Stimulated activated naive CD8-positive, alpha-beta T cell treated with anti-CD3 and anti-CD28 coated beads, Interleukin-15, Interleukin-2, amounts not matched to agents 100 ng/mL and 50 ng/mL, for 24 hours (primary cell): Measurements from ENCODE around the gene OLIG2.

ENCODE experiments used
- H3K27ac Mint-ChIP-seq: one replicate; pipeline ENCODE4 v1.8.0; 2021; ENCODE audit warnings: mild to moderate bottlenecking, mixed read lengths
- H3K27me3 Mint-ChIP-seq: one replicate; pipeline ENCODE4 v1.8.0; 2021; ENCODE audit warnings: mixed read lengths
- H3K36me3 Mint-ChIP-seq: one replicate; pipeline ENCODE4 v1.8.0; 2021; ENCODE audit warnings: low read depth, mixed read lengths
- H3K4me1 Mint-ChIP-seq: one replicate; pipeline ENCODE4 v1.8.0; 2021; ENCODE audit warnings: low read depth, mixed read lengths
- H3K4me3 Mint-ChIP-seq: one replicate; pipeline ENCODE4 v1.8.0; 2021; ENCODE audit warnings: mild to moderate bottlenecking, mixed read lengths
- H3K9me3 Mint-ChIP-seq: one replicate; pipeline ENCODE4 v1.8.0; 2021; ENCODE audit warnings: mixed read lengths

The OLIG2 gene

DNA sequence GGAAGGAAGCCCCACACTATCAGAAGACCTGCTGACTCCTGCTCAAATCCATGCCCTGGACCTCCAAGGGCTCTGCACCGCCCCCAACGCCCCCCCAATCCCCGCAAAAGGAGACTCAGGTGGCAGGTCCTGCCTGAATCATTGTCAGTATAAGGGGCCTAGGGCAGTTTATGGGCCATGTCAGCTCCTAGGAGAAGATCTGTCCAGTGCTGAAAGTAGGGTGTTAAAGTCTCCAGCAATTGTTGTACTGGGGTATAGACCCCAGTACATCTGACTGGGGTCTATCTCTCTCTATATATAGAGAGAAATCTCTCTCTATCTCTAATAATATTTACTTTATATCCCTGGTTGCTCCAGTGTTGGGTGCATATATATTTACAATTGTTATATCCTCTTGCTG, 12.1 kb upstream of the OLIG2 start:
- Mint-ChIP-seq H3K4me3 (no peak overlapping the region), H3K4me1 (no peaks in the 10 kb centered on the region), H3K36me3 (no peaks in the 10 kb centered on the region), H3K27me3 (peaks cover 65% of the 10 kb centered on the region), H3K9me3 (no peaks in the 10 kb centered on the region), H3K27ac (no peak overlapping the region)

DNA sequence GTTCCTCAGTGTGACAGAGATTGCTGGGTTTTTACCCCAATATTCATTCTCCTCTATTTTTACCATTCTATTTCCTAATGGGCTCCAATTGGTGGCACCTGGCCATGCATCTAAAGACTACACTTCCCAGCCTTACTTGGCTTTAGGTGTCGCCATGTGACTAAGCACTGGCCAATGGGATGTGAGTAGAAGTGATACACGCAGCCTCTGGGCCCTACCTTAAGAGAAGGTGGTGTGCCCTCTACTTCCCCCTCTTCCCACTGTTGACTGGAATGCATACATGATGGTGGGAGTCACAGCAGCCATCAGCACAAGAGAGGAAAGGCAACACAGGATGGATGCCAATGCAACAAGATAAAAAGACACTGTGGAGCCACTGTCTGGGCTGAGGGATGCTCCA, 11.4 kb upstream of the OLIG2 start:
- H3K27ac Mint-ChIP-seq: no peak overlapping the region
- peaks cover 7% of the 10 kb centered on the region for H3K4me1 Mint-ChIP-seq
- H3K27me3 Mint-ChIP-seq: peaks cover 72% of the 10 kb centered on the region
- H3K4me3 Mint-ChIP-seq: no peak overlapping the region
- H3K9me3 Mint-ChIP-seq: no peaks in the 10 kb centered on the region
- H3K36me3 Mint-ChIP-seq: no peaks in the 10 kb centered on the region

DNA sequence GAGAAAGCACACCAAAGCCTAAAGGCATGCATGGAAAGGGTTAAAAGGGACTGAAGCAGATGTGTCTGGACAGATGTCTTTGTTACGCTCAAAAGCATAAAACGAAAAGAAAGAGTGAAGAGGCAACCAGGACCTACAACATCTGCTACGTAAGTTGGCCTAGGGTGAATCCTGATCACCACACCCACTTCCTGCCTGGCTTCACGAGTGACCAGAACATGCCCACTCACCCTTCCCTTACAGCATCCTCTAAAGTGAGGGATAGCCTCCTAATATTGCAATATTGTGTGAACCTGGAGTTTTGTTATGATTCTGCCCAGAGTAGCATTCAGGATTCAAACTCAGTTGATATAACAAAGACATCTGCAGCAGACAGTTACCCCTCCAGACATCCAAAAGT, 10.6 kb upstream of the OLIG2 start:
- H3K4me1 Mint-ChIP-seq: peaks cover 10% of the 10 kb centered on the region
- no peak overlapping the region for H3K27ac Mint-ChIP-seq
- H3K4me3 Mint-ChIP-seq: no peak overlapping the region
- no peaks in the 10 kb centered on the region for H3K36me3 Mint-ChIP-seq
- H3K9me3 Mint-ChIP-seq: no peaks in the 10 kb centered on the region
- peaks cover 75% of the 10 kb centered on the region for H3K27me3 Mint-ChIP-seq

DNA sequence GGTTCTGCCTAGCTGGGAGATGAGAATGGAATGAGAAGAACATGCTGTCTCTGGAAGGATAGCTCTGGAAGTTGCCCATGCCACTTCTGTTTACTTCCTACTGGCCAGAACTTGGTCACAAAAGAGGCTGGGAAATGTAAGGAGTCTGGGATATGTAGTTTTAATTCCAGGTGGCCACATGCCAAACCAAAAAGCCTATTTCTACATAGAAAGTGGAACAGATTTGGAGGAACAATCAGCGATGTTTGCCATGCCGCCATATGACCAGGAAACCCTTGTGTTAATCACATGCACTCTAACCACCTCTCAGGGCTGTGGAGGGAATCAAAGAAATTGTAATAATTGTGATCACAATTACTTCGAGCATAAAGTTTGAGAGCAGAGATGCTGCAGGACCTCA, 10.0 kb upstream of the OLIG2 start:
- Mint-ChIP-seq H3K4me1 (peaks cover 16% of the 10 kb centered on the region), H3K36me3 (no peaks in the 10 kb centered on the region), H3K27ac (no peak overlapping the region), H3K9me3 (no peaks in the 10 kb centered on the region), H3K4me3 (no peak overlapping the region), H3K27me3 (peaks cover 77% of the 10 kb centered on the region)

DNA sequence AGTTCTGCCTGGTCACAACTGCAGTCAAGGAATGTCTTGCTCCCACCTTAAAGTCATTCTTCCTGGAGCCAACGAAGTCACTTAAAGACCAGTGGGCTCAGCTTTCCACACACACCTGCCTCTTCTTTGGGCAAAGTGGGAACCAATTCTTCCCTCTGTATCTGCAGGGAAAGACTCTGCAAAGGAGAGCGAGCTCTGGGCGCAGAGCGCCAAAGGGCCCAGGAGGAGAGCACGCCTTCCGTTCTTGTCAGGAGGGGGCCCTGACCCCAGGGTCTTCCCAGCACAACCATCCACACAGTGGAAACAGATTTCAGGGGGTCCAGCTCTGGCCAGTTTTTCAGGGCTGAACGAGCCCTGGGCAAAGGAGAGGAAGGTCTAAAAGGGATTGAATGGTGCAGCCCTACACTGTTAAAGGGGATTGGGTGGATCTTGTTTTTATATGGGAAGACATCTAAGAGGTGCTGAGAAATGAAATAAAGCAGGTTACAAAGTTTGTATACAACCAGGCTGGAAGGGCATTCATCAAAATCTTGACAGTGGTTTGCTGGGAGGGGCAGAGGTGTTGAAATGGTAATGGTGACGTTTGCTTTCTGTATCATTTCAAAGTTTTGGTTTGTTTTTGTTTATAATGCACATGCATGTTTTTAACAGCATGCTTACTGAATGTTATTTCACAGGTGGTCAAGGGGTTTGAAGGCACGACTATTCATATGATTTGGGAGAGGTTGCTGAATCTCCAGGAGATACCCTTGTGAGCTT, 6.8 kb upstream of the OLIG2 start:
- Mint-ChIP-seq H3K4me3 (peak overlapping the region; percentile 24), H3K4me1 (peaks cover 24% of the 10 kb centered on the region), H3K36me3 (no peaks in the 10 kb centered on the region), H3K9me3 (no peaks in the 10 kb centered on the region), H3K27me3 (peaks cover 86% of the 10 kb centered on the region), H3K27ac (no peak overlapping the region)

DNA sequence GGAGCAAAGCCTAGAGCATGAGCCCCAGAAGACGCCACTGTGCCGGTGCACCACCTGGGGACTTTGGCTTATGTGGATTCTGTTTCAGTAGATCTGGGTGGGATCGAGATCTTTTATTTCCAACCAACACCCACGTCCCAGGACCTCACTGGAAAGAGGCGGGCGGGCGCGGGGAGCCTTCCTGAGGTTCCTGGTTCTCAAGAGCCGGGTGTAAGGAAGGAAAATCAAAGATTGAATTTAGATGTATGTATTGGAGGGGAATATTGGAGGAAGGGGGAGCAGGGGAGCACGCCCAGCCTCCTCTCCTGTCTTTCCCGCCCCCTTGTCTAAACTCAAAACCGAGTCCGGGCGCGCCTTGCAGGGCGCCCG, 6.2 kb upstream of the OLIG2 start:
- Mint-ChIP-seq H3K27ac (no peak overlapping the region), H3K36me3 (no peaks in the 10 kb centered on the region), H3K27me3 (peaks cover 86% of the 10 kb centered on the region), H3K4me3 (peak overlapping the region; percentile 24), H3K9me3 (no peaks in the 10 kb centered on the region), H3K4me1 (peaks cover 30% of the 10 kb centered on the region)

DNA sequence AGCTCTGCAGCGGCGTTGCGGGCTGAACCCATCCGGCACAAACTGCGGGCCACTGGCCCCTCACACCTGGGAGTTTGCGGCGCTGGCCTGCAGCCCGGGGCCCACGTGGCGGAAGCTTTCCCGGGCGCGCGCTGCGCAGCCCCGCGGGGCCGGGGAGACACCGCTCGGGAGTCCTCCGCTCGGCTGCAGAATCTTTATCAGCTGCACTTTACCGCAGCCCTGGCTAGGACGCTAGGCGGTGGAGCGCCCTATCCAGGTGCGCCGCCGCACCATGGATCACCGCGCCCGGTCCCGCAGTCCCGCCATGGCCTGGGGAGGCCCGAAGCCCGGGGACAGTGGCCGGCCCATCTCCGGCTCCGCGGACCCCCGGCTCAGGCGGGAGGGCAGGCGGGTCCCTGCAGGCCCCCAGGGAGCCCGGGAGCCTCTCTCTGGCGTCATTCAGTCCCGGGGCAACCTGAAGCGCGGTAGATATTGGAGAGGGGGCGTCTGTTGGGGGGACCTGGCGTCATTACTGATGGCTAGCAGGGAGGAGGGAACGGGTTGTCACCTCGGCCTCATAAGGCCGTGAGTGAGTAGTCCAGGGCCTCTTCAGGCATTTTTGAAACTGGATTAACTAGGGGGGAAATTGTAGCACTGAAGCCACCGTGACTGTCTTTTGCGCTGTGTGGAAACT, 5.7 kb upstream of the OLIG2 start:
- H3K9me3 Mint-ChIP-seq: no peaks in the 10 kb centered on the region
- H3K36me3 Mint-ChIP-seq: no peaks in the 10 kb centered on the region
- no peak overlapping the region for H3K27ac Mint-ChIP-seq
- H3K4me1 Mint-ChIP-seq: peaks cover 32% of the 10 kb centered on the region
- peak overlapping the region; percentile 42 for H3K4me3 Mint-ChIP-seq
- peaks cover 86% of the 10 kb centered on the region for H3K27me3 Mint-ChIP-seq

DNA sequence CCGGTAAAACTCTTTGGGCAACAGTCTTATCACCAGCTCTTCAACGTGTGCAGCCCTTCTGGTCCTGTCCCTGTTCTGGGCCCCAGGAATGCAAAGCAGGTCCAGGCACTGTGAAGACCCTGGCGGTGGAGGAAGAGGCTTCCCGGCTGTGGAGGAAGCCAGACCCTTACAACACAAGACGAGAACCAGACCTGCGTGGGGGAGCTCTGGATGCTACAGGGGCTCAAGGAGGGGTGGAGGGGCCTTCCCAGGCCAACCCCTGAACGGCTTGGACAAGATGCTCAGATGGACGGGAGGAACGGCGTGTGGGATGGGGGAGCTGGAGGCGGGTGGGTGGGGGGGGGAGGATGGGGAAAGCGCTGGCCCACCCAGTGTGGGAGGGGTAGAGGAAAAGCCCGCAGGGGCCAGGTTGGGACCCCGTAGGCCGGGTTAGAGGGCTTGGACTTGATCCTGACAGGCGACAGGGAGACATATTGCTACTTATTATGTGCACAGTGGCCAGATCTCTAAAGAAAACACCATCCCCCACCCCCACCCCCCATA, 5.1 kb upstream of the OLIG2 start:
- Mint-ChIP-seq H3K4me1 (peaks cover 35% of the 10 kb centered on the region), H3K27me3 (peaks cover 83% of the 10 kb centered on the region), H3K9me3 (no peaks in the 10 kb centered on the region), H3K4me3 (peak overlapping the region; percentile 42), H3K27ac (no peak overlapping the region), H3K36me3 (no peaks in the 10 kb centered on the region)

DNA sequence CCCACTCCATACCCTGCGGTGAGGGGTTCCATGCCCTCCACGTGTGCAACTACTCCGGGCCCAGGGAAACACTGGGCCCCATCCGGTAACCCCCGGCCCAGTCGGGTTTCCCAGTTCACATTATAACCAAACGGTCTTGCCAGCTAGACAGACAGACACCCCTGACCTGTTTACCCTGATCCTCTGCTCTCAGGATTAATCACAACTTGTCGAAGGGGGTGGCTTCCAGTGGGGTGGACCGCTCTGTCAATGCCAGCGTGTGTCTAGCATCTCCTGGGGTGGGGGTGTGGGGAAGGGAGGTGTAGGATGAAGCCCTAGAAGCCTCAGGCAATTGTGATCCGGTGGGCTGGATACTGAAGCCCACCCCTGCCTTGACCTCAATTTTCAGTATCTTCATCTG, 4.6 kb upstream of the OLIG2 start:
- H3K4me3 Mint-ChIP-seq: no peak overlapping the region
- H3K4me1 Mint-ChIP-seq: peaks cover 39% of the 10 kb centered on the region
- H3K9me3 Mint-ChIP-seq: no peaks in the 10 kb centered on the region

DNA sequence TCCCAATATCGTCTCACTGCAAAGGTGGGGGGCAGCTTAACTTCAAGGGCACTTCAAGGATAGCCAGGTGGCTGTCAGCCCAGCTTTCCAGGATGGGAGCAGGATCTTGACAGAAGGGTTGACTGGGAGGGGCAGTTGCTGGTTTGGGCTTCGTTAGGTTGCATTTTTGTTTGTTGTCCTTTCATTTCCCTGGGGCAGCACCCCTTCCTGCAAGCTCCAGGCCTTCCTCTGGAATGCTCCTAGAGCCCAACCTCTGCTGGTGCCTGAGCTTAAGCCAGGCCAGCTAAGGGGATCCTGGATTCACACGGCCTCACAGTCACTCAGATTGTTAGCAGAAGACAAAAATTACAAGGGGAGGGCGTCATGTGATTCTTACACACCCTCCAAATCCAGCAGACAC, 4.1 kb upstream of the OLIG2 start:
- no peaks in the 10 kb centered on the region for H3K36me3 Mint-ChIP-seq
- peaks cover 83% of the 10 kb centered on the region for H3K27me3 Mint-ChIP-seq
- H3K27ac Mint-ChIP-seq: no peak overlapping the region
- H3K4me3 Mint-ChIP-seq: no peak overlapping the region
- no peaks in the 10 kb centered on the region for H3K9me3 Mint-ChIP-seq
- peaks cover 44% of the 10 kb centered on the region for H3K4me1 Mint-ChIP-seq

More for the DNA sequence above, 4.6 kb upstream of the OLIG2 start:
- H3K36me3 Mint-ChIP-seq: no peaks in the 10 kb centered on the region
- peaks cover 83% of the 10 kb centered on the region for H3K27me3 Mint-ChIP-seq
- no peak overlapping the region for H3K27ac Mint-ChIP-seq

DNA sequence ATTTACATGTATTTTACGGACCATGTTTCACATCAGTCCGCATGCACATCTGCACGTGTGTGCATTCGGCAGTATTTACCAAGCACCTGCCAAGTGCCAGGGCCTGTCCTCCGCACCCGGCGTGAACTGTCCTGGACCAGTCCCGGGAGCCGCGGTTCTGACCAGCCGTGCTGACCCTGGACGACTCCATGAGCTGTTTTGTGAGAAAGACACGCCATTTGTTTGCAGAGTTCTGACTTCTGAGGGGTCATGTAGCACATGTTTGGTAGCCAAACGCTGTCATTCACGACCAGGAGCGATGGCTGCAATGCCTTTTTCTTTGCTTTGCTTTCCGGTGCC, 3.3 kb upstream of the OLIG2 start:
- no peak overlapping the region for H3K27ac Mint-ChIP-seq
- H3K9me3 Mint-ChIP-seq: no peaks in the 10 kb centered on the region
- peaks cover 81% of the 10 kb centered on the region for H3K27me3 Mint-ChIP-seq
- no peaks in the 10 kb centered on the region for H3K36me3 Mint-ChIP-seq
- H3K4me3 Mint-ChIP-seq: peak overlapping the region; percentile 53
- H3K4me1 Mint-ChIP-seq: peaks cover 49% of the 10 kb centered on the region

DNA sequence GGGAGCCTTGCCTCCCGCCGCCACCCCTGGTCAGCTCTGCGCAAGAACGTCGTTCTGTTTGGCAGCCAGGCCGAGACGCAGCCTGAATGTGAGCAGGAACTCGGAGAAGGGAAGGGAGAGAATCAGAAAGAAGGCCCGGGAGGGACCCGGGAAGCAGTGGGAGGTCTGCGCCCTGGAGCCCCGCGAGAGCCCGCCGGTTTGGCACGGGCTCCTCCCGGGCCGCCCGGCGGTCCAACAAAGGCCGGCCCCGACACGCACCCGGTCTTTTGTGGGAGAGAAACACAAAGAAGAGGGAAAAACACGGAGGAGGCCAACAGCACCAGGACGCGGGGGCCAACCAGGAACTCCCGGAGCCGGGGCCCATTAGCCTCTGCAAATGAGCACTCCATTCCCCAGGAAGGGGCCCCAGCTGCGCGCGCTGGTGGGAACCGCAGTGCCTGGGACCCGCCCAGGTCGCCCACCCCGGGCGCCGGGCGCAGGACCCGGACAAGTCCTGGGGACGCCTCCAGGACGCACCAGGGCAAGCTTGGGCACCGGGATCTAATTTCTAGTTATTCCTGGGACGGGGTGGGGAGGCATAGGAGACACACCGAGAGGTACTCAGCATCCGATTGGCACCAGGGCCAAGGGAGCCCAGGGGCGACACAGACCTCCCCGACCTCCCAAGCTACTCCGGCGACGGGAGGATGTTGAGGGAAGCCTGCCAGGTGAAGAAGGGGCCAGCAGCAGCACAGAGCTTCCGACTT, 2.7 kb upstream of the OLIG2 start:
- Mint-ChIP-seq H3K9me3 (no peaks in the 10 kb centered on the region), H3K4me1 (peaks cover 50% of the 10 kb centered on the region), H3K36me3 (no peaks in the 10 kb centered on the region), H3K27me3 (peaks cover 77% of the 10 kb centered on the region), H3K4me3 (peak overlapping the region; percentile 53), H3K27ac (no peak overlapping the region)

DNA sequence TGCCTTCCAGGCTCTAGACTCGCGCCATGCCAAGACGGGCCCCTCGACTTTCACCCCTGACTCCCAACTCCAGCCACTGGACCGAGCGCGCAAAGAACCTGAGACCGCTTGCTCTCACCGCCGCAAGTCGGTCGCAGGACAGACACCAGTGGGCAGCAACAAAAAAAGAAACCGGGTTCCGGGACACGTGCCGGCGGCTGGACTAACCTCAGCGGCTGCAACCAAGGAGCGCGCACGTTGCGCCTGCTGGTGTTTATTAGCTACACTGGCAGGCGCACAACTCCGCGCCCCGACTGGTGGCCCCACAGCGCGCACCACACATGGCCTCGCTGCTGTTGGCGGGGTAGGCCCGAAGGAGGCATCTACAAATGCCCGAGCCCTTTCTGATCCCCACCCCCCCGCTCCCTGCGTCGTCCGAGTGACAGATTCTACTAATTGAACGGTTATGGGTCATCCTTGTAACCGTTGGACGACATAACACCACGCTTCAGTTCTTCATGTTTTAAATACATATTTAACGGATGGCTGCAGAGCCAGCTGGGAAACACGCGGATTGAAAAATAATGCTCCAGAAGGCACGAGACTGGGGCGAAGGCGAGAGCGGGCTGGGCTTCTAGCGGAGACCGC, 2.0 kb upstream of the OLIG2 start:
- no peak overlapping the region for H3K27ac Mint-ChIP-seq
- H3K27me3 Mint-ChIP-seq: peaks cover 77% of the 10 kb centered on the region
- H3K36me3 Mint-ChIP-seq: no peaks in the 10 kb centered on the region
- H3K4me3 Mint-ChIP-seq: no peak overlapping the region
- H3K4me1 Mint-ChIP-seq: peaks cover 57% of the 10 kb centered on the region
- H3K9me3 Mint-ChIP-seq: no peaks in the 10 kb centered on the region

DNA sequence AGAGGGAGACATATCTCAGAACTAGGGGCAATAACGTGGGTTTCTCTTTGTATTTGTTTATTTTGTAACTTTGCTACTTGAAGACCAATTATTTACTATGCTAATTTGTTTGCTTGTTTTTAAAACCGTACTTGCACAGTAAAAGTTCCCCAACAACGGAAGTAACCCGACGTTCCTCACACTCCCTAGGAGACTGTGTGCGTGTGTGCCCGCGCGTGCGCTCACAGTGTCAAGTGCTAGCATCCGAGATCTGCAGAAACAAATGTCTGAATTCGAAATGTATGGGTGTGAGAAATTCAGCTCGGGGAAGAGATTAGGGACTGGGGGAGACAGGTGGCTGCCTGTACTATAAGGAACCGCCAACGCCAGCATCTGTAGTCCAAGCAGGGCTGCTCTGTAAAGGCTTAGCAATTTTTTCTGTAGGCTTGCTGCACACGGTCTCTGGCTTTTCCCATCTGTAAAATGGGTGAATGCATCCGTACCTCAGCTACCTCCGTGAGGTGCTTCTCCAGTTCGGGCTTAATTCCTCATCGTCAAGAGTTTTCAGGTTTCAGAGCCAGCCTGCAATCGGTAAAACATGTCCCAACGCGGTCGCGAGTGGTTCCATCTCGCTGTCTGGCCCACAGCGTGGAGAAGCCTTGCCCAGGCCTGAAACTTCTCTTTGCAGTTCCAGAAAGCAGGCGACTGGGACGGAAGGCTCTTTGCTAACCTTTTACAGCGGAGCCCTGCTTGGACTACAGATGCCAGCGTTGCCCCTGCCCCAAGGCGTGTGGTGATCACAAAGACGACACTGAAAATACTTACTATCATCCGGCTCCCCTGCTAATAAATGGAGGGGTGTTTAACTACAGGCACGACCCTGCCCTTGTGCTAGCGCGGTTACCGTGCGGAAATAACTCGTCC, 1.3 kb upstream of the OLIG2 start:
- no peak overlapping the region for H3K27ac Mint-ChIP-seq

More for the DNA sequence above, 1.3 kb upstream of the OLIG2 start:
- peaks cover 57% of the 10 kb centered on the region for H3K4me1 Mint-ChIP-seq
- H3K36me3 Mint-ChIP-seq: no peaks in the 10 kb centered on the region
- H3K4me3 Mint-ChIP-seq: no peak overlapping the region
- peaks cover 77% of the 10 kb centered on the region for H3K27me3 Mint-ChIP-seq
- no peaks in the 10 kb centered on the region for H3K9me3 Mint-ChIP-seq
